HG02943 (cell line): Measurements from ENCODE around the gene CFAP210.

ENCODE experiments used
- ATAC-seq: cut with Tn5 transposase; IDR thresholded peaks from one replicate; pipeline ENCODE4 v1.9.1; 2021; ENCODE audit warnings: mild to moderate bottlenecking, low read depth, moderate library complexity; ENCODE audit not compliant: unreplicated experiment

CFAP210 gene

DNA sequence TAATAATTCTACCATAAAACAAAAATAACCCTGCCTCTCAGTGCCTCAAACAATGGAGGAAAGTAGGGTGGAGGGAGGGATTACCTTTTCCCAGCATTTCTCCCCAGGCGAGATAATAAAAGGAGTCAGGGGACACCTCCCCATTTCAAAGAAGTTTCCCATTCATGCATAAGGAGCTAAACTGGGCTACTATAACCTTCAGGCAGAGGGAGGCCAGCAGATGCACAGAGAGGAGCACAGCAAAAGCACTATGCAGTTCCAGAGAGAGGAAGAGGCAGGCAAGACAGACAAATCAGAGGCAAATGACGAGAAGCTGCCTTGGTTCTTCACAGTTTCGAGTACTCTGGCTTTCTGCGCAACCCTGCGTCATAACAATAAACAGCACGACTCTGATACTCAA, 17.4 kb downstream of the CFAP210 start:
- no peak for ATAC-seq

DNA sequence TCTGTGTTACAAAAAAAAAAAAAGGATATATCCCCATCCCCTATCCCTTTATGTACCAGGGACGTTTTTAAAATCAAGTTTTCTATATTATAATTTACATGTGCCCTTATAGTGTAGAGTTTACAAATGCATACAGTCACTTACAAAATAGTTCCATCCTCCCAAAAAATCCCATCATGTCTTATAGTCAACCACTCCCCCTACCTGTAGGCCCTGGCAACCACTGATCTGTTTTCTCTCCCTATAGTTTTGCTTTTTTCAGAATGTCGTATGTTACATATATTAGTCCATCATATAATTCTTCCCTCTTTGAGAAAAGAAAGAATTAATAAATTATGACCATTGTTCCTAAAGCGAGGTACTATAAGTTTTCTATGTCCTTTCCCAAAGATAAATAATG, 17.8 kb downstream of the CFAP210 start:
- ATAC-seq: no peak

DNA sequence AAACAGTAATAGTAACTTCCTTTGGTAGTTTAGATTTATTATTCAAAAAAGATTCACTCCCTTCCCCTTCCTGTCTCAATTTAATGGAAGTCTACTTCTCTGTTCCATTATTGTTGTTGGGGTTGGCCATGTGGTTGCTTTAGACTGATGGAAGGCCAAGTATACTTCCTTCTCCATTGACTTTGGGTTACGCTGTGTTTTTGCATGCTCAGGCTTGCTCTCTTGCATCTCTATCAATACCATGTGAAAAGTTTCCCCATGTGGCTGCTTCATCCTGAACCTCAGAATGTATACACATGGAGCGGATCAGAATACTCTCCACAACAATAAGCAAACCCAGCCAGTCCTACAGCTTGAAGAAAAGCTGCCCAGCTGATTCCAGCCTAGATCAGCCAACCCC, 20.3 kb downstream of the CFAP210 start:
- no peak for ATAC-seq

DNA sequence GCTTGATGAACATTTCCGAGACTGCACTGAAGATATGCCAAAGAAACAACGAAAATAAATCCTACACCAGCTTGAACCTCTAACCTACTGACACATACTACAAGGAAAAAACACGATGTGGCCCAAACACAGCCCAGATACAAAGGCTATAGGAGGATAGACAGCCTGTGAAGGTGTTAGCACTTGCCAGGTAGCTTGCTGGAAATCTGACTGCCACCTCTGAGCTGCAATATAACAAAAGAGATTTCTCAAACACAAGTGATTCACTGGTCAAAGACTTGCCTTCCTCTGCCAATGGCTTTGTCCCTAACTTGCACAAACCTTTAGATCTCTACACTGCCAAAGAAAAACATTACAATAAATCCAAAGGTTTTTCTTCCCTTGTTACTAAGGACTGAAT, 21.1 kb downstream of the CFAP210 start:
- no peak for ATAC-seq

DNA sequence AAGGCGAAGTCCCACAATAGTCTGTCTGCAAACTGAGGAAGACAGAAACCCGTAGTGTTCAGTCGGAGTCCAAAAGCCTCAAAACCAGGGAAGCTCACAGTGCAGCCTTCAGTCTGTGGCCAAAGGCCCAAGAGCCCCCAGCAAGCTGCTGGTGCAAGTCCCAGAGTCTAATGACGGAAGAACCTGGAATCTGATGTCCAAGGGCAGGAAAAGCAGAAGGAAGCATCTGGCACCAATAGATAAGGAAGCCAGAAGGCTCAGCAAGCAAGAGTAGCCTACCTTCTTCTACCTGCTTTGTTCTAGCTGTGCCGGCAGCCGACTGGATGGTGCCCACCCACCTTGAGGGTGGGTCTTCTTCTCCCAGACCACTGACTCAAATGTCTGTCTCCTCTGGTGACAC, 21.8 kb downstream of the CFAP210 start:
- ATAC-seq: no peak

DNA sequence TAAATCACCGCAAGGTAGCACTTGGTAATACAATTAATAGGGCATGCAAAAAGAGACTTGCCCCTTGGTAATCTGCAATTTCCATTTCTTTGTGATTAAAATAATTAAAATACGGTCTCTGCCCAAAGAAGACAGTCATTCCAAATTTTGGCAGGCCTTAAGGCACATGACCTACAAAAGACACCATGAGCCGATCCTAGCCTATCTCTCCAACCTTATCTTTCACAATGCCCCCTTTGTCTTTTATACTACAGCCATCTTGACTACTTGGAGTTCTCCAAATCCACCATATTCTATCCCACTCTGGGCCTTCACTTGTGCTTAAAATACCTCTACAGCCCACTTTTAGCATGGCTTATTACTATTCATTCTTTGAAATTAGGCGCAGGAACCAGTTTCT, 23.3 kb downstream of the CFAP210 start:
- ATAC-seq: no peak

DNA sequence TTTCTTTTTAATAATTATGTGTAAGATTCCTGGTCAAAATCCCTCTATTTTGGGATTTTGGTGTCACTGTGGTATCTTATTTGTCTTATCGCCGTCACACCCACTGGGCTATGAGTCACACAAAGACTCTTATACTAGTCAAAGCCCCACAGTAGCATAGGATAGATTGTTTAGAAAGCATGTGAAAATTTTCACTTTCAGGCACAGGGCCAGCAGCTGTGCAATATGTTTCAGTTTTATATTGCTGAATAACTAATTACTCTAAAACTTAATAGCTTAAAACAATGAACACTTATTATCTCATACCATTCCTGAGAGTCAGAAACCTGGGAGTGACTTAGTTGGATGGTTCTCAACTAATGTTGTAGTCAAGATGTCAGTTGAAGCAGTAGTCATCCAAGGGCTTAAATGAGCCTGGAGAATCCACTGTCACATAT, 24.0 kb downstream of the CFAP210 start:
- ATAC-seq: no peak

DNA sequence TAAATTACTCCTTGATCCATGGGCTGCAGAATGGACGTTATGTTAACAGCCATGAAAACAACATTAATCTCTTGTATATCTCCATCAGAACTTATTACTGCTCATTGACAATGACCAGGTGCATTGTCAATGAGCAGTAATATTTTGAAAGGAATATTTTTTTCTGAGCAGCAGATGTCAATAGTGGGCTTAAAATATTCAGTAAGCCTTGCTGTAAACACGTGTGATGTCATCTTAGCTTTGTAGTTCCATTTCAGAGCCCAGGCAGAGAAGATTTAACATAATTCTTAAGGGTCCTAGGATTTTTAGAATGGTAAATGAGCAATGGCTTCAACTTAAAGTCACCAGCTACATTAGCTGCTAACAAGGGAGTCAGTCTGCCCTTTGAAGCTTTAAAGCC, 26.6 kb downstream of the CFAP210 start:
- no peak for ATAC-seq

DNA sequence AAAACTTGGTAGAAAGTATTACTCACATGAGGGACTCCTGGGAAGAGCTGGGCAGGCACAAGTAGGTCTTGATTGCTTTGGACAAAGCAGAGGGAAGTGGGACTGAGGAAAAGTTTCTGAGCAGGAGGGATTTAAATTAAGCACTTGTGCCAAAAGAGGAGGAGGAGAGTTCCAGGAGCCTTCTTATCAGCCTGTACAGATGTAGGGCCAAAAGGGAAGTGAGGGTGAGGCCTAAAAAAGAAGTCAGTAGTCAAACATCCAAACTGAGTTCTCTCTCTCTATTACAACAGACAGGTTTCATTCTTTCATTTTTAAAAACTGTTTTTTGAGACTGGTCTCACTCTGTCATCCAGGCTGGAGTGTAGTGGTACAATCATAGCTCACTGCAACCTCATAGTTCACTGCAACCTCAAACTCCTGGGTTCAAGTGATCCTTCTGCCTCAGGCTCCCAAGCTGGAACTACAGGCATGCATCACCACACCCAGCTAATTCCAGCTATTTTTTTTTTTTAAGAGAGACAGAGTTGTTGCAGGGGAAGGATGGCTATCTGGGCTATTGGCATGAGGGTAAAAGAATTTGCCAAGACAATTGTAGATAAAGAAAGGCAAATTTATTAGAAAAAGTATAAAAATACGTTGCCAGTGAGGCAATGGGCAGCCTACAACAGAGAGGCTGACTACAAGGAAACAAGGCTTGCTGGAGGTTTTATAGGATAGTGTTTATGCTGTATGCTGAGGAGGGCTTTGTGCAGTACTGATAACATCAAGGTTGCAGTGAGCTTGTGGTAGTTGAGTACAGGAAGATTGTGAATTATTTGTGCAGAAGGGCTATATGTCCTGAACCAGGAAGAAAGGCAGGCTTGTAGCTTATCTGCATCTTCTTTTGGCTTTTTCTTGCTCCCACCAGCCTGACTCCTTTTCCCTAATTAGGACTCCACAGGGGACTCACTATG, 29.0 kb downstream of the CFAP210 start:
- ATAC-seq: no peak

DNA sequence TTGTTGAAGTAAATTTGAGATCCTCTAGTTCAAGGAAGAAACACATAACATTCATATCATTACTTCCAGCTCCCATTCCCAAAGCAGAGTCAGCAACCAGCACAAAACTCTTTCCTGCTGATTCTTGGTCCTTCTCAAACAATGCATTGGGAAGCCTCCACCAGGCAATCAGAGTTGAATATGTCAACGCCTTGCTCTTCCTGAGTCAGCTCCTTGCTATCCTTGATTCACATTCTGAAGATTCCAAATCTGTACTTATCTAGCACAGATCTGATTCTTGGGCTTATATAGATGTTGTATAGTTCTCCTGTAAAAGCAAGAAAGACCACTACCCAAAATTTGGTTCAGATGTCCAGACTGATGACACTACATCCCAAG, 29.6 kb downstream of the CFAP210 start:
- no peak for ATAC-seq

DNA sequence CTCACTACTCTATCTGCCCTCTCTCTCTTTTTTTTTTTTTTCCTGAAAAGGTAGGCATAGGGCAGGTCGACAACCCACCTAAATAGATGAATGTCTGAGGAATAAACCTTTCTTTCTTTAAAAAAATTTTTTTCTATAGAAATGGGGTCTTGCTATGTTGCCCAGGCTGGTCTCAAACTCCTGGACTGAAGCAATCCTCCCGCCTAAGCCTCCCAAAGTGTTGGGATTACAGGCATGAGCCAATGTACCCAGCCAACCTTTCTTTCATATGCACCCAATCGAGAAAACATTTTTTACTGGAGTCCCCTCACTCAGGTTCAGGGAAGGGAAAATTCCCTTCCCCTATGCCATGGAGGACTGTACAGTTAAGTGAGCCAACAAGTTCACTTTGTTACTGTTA, 31.0 kb downstream of the CFAP210 start:
- no peak for ATAC-seq

DNA sequence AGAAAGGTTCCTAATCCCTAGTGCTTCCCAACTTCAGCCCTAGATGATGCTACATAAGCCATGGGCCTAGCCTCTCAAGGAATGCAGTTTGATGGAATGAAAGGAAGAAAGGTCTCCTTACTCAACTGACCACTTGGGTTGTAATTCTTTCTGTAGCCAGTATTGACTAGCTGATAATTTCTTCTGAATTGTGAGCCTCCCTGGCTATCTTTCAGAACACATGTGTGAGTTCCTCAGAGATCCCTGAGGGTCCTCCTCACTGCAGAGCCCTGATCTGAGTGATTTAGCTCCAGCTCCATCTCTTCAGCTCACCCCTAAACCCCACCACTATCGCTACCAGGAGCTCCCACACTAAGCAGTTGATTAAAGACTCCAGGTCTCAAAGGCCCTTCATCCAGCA, 31.5 kb downstream of the CFAP210 start:
- no peak for ATAC-seq

DNA sequence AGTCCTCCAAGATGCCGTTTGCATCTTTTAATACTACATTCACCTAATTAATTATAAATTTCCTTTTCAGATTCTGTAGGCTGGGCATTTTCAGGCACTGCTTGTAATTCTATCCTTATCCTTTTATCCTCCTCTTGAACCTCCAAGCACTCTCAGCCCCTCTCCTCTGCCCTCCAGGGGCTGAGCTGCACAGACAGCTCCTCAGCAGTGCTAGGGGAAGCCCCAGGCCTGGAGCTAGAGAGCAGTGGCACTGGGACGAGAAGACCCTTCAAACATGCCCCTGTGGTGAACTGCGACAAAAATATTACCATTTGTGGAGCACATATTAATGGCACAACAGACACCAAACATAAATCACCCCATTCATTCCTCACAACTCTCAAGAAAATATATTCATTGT, 32.9 kb downstream of the CFAP210 start:
- ATAC-seq: no peak

DNA sequence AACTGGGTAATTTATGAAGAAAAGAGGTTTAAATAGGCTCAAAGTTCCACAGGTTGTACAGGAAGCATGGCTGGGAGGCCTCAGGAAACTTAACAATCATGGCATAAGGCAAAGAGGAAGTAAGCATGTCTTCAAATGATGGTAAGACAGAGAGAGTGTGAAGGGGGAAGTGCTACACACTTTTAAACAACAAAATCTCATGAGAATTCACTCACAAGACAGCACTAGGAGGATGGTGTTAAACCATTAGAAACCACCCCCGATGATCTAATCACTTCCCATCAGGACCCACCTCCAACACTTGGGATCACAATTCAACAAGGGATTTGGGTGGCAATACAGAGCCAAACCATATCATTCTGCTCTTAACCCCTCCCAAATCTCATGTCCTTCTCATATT, 34.9 kb downstream of the CFAP210 start:
- ATAC-seq: no peak

DNA sequence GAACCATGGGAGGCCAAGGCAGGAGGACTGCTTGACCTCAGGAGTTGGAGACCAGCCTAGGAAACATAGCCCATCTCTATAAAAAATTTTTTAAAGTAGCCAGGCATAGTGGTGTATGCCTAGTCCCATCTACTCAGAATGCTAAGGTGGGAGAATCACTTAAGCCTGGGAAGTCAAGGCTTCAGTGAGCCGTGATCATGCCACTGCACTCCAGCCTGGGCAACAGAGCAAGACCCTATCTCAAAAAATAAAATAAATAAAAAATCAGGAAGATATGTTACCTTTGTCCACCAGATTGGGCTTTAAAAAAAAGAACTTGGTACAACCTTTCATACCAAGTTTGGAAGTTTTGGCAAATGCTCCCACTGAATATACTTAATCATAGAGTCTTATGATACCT, 35.3 kb downstream of the CFAP210 start:
- no peak for ATAC-seq

DNA sequence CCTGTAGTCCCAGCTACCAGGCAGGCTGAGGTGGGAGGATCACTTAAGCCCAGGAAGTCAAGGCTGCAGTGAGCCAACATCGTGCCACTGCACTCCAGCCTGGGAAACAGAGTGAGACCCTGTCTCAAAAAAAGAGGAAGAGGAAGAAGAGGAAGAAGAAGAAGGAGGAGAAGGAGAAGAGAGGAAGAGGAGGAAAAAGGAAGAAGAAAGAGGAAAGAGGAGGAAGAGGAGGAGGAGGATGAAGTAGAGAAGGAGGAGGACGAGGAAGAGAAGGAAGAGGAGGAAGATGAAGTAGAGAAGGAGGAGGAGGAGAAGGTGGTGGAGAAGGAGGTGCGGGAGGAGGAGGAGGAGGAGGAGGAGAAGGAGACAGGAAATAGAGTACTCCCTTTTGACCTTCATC, 38.0 kb downstream of the CFAP210 start:
- no peak for ATAC-seq

DNA sequence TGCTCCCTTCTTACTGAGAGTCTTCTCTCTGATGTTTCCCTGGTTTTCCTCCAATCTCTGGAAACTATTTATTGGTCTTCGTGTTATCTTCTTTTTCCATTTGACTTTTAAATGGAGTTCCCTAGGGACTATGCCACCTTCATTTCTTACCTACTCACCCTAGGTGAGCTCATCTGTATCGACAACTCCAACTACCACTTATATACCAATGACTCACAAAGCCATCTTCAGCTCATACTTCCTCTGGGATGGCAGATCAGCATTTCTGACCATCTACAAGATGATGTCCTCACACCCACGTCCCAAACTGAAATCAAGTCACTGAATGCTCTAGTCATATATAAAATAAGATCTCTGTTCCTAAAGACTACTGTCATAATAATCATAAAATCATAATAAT, 40.6 kb downstream of the CFAP210 start:
- ATAC-seq: no peak

DNA sequence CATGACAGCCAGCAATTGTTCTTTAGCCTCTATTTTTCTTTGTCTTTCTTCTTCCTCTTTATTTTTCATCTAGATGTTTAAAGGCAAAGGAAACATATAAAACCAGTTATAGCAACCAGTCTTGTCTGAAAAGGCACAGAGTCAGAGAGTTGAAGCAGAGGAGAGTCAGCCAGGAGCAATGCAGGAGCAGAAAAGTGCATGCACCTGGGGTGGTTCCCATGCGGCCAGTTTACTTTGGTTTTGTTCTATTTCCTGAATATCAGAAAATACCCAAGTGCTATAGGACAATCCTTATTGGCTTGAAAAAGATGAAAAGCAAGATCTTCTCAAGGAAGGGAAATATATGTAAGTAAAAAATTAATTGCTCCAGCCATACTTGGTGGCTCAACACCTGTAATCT, 44.9 kb downstream of the CFAP210 start:
- no peak for ATAC-seq

DNA sequence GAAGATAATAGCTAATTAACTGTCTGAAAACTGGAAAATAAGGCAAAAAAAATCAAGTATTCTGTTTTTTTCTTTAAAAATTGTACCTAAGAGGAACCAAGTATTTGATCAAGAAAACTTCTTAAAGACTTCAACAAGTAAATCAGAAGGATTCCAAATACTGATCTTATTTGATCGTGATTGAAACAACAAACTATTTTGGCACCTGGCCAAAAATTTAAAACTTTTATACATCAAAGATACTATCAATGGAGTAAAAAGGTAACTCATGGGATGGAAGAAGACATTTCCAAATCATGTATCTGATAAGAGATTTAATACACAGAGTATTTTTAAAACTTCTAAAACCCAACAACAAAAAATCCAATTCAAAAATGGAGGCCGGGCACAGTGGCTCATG, 46.7 kb downstream of the CFAP210 start:
- ATAC-seq: no peak

DNA sequence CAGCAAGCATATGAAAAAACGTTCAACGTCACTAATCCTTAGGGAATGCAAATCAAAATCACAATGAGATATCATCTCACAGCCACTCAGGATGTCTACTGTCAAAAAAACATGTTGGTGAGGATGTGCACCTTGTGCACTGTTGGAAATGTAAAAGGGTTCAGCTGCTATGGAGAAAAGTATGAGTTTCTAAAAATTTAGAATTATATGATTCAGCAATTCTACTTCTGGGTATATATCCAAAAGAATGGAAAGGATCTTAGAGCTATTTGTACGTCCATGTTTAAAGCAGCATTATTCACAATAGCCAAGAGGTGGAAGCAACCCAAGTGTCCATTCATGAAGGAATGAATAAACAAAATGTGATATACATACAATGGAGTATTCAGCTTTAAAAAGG, 50.0 kb downstream of the CFAP210 start:
- ATAC-seq: no peak

DNA sequence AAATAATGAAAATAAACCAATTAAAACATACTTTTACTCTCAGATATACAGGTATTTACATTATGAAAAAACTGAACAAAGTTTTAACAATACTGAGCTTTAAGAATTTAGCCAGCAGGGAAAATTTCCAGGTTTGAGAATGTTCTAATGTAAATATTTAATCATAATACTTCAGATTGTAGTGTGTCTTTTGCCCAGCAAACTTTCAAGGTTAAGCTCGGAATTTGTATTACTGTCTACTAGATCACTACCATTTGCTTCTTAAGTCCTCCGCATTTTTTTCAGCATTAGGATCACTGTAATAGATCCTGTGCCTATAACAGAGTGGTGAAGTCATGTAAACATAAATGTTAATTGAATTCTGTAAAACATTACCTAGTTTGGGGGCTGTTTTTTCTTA, 52.7 kb downstream of the CFAP210 start:
- no peak for ATAC-seq

DNA sequence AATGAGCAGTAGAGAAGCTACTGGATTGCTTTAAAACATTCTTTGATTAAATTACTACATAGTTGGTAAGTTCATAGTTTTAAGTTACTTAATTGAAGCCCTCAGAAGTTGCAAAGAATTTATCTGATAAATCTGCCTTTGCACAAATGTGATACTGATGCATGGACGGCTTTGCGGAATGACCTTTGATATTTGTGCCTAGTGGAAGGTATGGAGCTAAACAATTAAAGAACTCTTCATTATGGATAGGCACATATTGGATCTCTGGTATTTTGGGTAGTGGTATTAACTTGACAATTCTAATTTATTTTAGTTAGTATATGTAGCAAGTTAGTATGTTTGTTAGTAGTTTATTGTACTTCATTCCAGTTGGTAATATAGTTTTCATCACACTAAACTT, 54.1 kb downstream of the CFAP210 start:
- no peak for ATAC-seq

DNA sequence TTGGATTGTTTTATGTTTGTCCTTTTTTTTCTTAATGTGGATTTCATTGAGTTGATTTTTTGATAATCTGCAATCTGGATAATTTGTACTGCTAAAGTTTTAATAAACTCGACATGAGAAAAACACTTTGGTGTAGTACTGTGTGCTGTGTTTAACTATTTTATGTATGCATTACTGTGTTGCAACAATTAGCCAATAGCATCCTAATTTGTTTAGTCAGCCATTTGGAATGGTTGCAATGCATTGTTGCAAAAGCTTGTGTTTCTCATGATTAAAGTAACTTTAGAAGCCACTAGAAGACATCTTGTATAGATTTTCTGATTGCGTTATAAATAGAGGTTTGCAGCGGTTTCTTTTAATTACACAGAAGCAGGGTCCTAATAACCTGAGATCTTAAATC, 56.6 kb downstream of the CFAP210 start:
- ATAC-seq: no peak
